HG03139 (cell line): Measurements from ENCODE around the gene RNF31.
"Not testable (repeated sequence)": the region's sequence is repeated elsewhere in the genome, so short reads cannot be mapped to it uniquely, and the experiment has no call there.

Experiments used
- ATAC-seq: cut with Tn5 transposase; IDR thresholded peaks from one replicate; pipeline ENCODE4 v1.9.1; 2021; ENCODE audit not compliant: unreplicated experiment

RNF31 gene

GRCh38 chr14:24197056-24197450 is 49.8 kb downstream of the RNF31 start:
- ATAC-seq: no peak

GRCh38 chr14:24198814-24199524 is 51.7 kb downstream of the RNF31 start:
- no peak for ATAC-seq

- not testable (repeated sequence) for ATAC-seq
These were observed 55.2 kb downstream of the RNF31 start for GRCh38 chr14:24202538-24202937.

GRCh38 chr14:24203249-24203886 is 56.1 kb downstream of the RNF31 start:
- ATAC-seq: not testable (repeated sequence)

- ATAC-seq: no peak
These were observed 57.2 kb downstream of the RNF31 start for GRCh38 chr14:24204163-24205146.

- ATAC-seq: no peak
These were observed 59.2 kb downstream of the RNF31 start for GRCh38 chr14:24206260-24207103.

GRCh38 chr14:24207104-24207551 is 59.8 kb downstream of the RNF31 start:
- no peak for ATAC-seq

- ATAC-seq: no peak
These were observed 60.3 kb downstream of the RNF31 start for GRCh38 chr14:24207625-24208024.
